GM19455 (cell line): Measurements from ENCODE around the gene EPOP.
A peak's percentile ranks its signal among the peaks of the same experiment; 100 is the strongest.

ENCODE experiments used
- ATAC-seq: cut with Tn5 transposase; IDR thresholded peaks from one replicate; pipeline ENCODE4 v1.9.1; 2021; ENCODE audit not compliant: unreplicated experiment

EPOP gene

GRCh38 chr17:38706505-38707216 is 31.9 kb upstream of the EPOP start:
- no peak for ATAC-seq

- ATAC-seq: no peak
Observed at GRCh38 chr17:38705803-38706504, 31.2 kb upstream of the EPOP start.

- no peak for ATAC-seq
Observed at GRCh38 chr17:38705523-38705802, 30.7 kb upstream of the EPOP start.

GRCh38 chr17:38704606-38705522 is 30.1 kb upstream of the EPOP start, which contains the start of gene MLLT6:
MLLT6 (plus strand) TSS chr17:38705273; CDS start chr17:38705633, 360 bp downstream.
- no peak for ATAC-seq

- no peak for ATAC-seq
Observed at GRCh38 chr17:38703742-38704605, 29.2 kb upstream of the EPOP start.

- no peak for ATAC-seq
Observed at GRCh38 chr17:38702916-38703741, 28.4 kb upstream of the EPOP start.

- peak; percentile 31 for ATAC-seq
Observed at GRCh38 chr17:38702166-38702915, 27.6 kb upstream of the EPOP start.

GRCh38 chr17:38701504-38702165 is 26.9 kb upstream of the EPOP start:
- peak; percentile 24 for ATAC-seq

- ATAC-seq: no peak
Observed at GRCh38 chr17:38698760-38699159, 24.0 kb upstream of the EPOP start.

GRCh38 chr17:38697061-38697820 is 22.5 kb upstream of the EPOP start:
- ATAC-seq: no peak

- no peak for ATAC-seq
Observed at GRCh38 chr17:38693700-38694329, 19.1 kb upstream of the EPOP start.

GRCh38 chr17:38691154-38691553 is 16.4 kb upstream of the EPOP start:
- no peak for ATAC-seq

GRCh38 chr17:38690386-38690785 is 15.6 kb upstream of the EPOP start:
- no peak for ATAC-seq

GRCh38 chr17:38687286-38687685 is 12.5 kb upstream of the EPOP start:
- no peak for ATAC-seq

GRCh38 chr17:38685491-38685890 is 10.7 kb upstream of the EPOP start:
- no peak for ATAC-seq

GRCh38 chr17:38681096-38681495 is 6.3 kb upstream of the EPOP start:
- ATAC-seq: no peak

GRCh38 chr17:38677819-38678218 is 3.1 kb upstream of the EPOP start:
- ATAC-seq: no peak
